HepG2 (cell line): ENCODE data around the gene JUND. TPM values are rescaled to one million over a fixed set of nuclear protein-coding genes. Genes with fewer than 3 reads are reported as not detected.

Experiments used
- BORCS8-MEF2B ChIP-seq: sonication (generic); formaldehyde crosslinking; IDR thresholded peaks from 2 replicates; pipeline ENCODE4 v1.8.0; 2022; ENCODE audit warnings: mild to moderate bottlenecking, missing genetic modification reagents
- DNMT1 ChIP-seq: sonication (generic); formaldehyde crosslinking; IDR thresholded peaks from 2 replicates; pipeline ENCODE4 v1.5.1; 2020; ENCODE audit warnings: mild to moderate bottlenecking, missing genetic modification reagents
- ELF1 ChIP-seq: sonication (generic); formaldehyde crosslinking; IDR thresholded peaks from 2 replicates; pipeline ENCODE4 v1.4.0; 2020; ENCODE audit warnings: missing genetic modification reagents
- EZH2 ChIP-seq: conservative IDR thresholded peaks from 2 replicates; pipeline ENCODE4 v1.6.1; 2012; ENCODE audit warnings: mild to moderate bottlenecking, low read depth, low read length, moderate library complexity
- IRX3 ChIP-seq: sonication (generic); formaldehyde crosslinking; IDR thresholded peaks from 2 replicates; pipeline ENCODE4 v1.8.1; 2023; ENCODE audit warnings: mild to moderate bottlenecking, low read depth, missing genetic modification reagents, borderline replicate concordance
- KLF16 ChIP-seq, 2 experiments: sonication (generic) in 1 of 2; formaldehyde crosslinking in 1 of 2; IDR thresholded peaks; 2 replicates each; pipeline versions ENCODE4 v1.6.1 to v1.8.0; 2016 to 2023; ENCODE audit warnings: missing genetic modification reagents in 2 of 2, missing compliant biosample characterization in 1 of 2
- KMT2B ChIP-seq: IDR thresholded peaks from 2 replicates; pipeline ENCODE4 v1.6.1; 2016; ENCODE audit warnings: missing genetic modification reagents, missing compliant biosample characterization
- LRRFIP1 ChIP-seq: sonication (generic); formaldehyde crosslinking; conservative IDR thresholded peaks from 2 replicates; pipeline ENCODE4 v1.4.0; 2020; ENCODE audit warnings: missing genetic modification reagents
- MBD4 ChIP-seq: IDR thresholded peaks from 2 replicates; pipeline ENCODE4 v1.6.1; 2012; ENCODE audit warnings: low read length, inconsistent platforms, borderline replicate concordance
- MED13 ChIP-seq: sonication (generic); formaldehyde crosslinking; IDR thresholded peaks from 2 replicates; pipeline ENCODE4 v1.5.0; 2020; ENCODE audit warnings: missing genetic modification reagents
- MTF1 ChIP-seq: sonication (generic); formaldehyde crosslinking; IDR thresholded peaks from 2 replicates; pipeline ENCODE4 v1.5.0; 2020; ENCODE audit warnings: missing genetic modification reagents
- NFKBIZ ChIP-seq: IDR thresholded peaks from 2 replicates; pipeline ENCODE4 v1.6.1; 2018; ENCODE audit warnings: missing genetic modification reagents, missing compliant biosample characterization
- NFYC ChIP-seq: IDR thresholded peaks from 2 replicates; pipeline ENCODE4 v1.6.1; 2016; ENCODE audit warnings: missing genetic modification reagents, missing compliant biosample characterization
- PRDM15 ChIP-seq: sonication (generic); formaldehyde crosslinking; IDR thresholded peaks from 2 replicates; pipeline ENCODE4 v1.4.0; 2020; ENCODE audit warnings: missing genetic modification reagents
- SMAD3 ChIP-seq: sonication (generic); formaldehyde crosslinking; IDR thresholded peaks from 2 replicates; pipeline ENCODE4 v1.4.0; 2020; ENCODE audit warnings: missing genetic modification reagents
- ZFP62 ChIP-seq: sonication (generic); formaldehyde crosslinking; IDR thresholded peaks from 2 replicates; pipeline ENCODE4 v1.4.0; 2020; ENCODE audit warnings: missing genetic modification reagents
- ZNF430 ChIP-seq: sonication (generic); formaldehyde crosslinking; IDR thresholded peaks from 2 replicates; pipeline ENCODE4 v1.9.0; 2021; ENCODE audit warnings: mild to moderate bottlenecking, missing genetic modification reagents
- ZNF451 ChIP-seq: sonication (generic); formaldehyde crosslinking; IDR thresholded peaks from 2 replicates; pipeline ENCODE4 v1.5.0; 2020; ENCODE audit warnings: mild to moderate bottlenecking, missing genetic modification reagents
- ZNF460 ChIP-seq: sonication (generic); formaldehyde crosslinking; IDR thresholded peaks from 2 replicates; pipeline ENCODE4 v1.5.1; 2020; ENCODE audit warnings: missing genetic modification reagents, mild to moderate bottlenecking, borderline replicate concordance
- ZNF672 ChIP-seq: sonication (generic); formaldehyde crosslinking; IDR thresholded peaks from 2 replicates; pipeline ENCODE4 v1.8.1; 2022; ENCODE audit warnings: missing genetic modification reagents
- ZNF839 ChIP-seq: sonication (generic); formaldehyde crosslinking; IDR thresholded peaks from 2 replicates; pipeline ENCODE4 v1.4.0; 2020; ENCODE audit warnings: missing genetic modification reagents, mild to moderate bottlenecking, borderline replicate concordance
- ZNF850 ChIP-seq: sonication (generic); formaldehyde crosslinking; conservative IDR thresholded peaks from 2 replicates; pipeline ENCODE4 v1.9.0; 2021; ENCODE audit warnings: mild to moderate bottlenecking, missing genetic modification reagents
- ZSCAN20 ChIP-seq: sonication (generic); formaldehyde crosslinking; IDR thresholded peaks from 2 replicates; pipeline ENCODE4 v1.4.0; 2020; ENCODE audit warnings: missing genetic modification reagents, mild to moderate bottlenecking, borderline replicate concordance
- polyA plus RNA-seq, 8 experiments: library from polyadenylated mRNA; depleted of rRNA in 3 of 8; stranded (reverse) in 7 of 8; unstranded in 1 of 8; fragments of >200 nt; fragmentation: Illumina TruSeq in 4 of 8; extraction: Trizol in 4 of 8; gene quantifications; 2 replicates each; pipeline versions ENCODE4 v1.2.1 to v1.2.3, GENCODE V29; 2011 to 2016; ENCODE audit warnings: low read depth in 4 of 8, missing spikeins in 1 of 8, mixed read lengths in 1 of 8; ENCODE audit not compliant: insufficient read depth in 1 of 8
- total RNA-seq, 5 experiments: library from RNA; depleted of rRNA; stranded (reverse); fragments of >200 nt; fragmentation: Illumina TruSeq; extraction: Trizol; gene quantifications; 2 replicates each; pipeline ENCODE4 v1.2.3, GENCODE V29; 2016; ENCODE audit warnings: low read depth in 1 of 5
- TF ChIP-seq, protein P1 (sequence below): sonication (generic); formaldehyde crosslinking; IDR thresholded peaks from 2 replicates; pipeline ENCODE4 v1.4.0; 2020; ENCODE audit warnings: mild to moderate bottlenecking, low read depth, missing genetic modification reagents
- TF ChIP-seq, protein P2 (sequence below): sonication (generic); formaldehyde crosslinking; IDR thresholded peaks from 2 replicates; pipeline ENCODE4 v1.5.0; 2020; ENCODE audit warnings: mild to moderate bottlenecking, missing genetic modification reagents

The JUND gene
- total and polyA plus RNA-seq, 2 of the 13 experiments (the other 11 are each of a cell fraction or from before 2014, with no cell fraction given) = 41.2 to 59.8 TPM

GRCh38 chr19:18274781-18275356, 6.6 kb downstream of the JUND start (continued):
- TF ChIP-seq NFYC (CRISPR knock-in tag) (no peak), MBD4 (no peak), ZNF839 (0 out of 2 replicates have a peak, but pooled peaks have one; percentile 58), MTF1 (no peak), ZSCAN20 (CRISPR knock-in tag) (peak; percentile 61; the same call in 1 of the 2 replicates), PRDM15 (CRISPR knock-in tag) (no peak), IRX3 (CRISPR knock-in tag) (no peak), MED13 (CRISPR knock-in tag) (no peak; the same call in 1 of the 2 replicates), ZNF451 (CRISPR knock-in tag) (no peak), NFKBIZ (CRISPR knock-in tag) (no peak), ZFP62 (CRISPR knock-in tag) (no peak), ZNF460 (CRISPR knock-in tag) (peak; percentile 61), LRRFIP1 (CRISPR knock-in tag) (no peak), KMT2B (CRISPR knock-in tag) (no peak), KLF16 (CRISPR knock-in tag; IDR thresholded peaks at IDR 0.05) (no peak), EZH2 (no peak), DNMT1 (CRISPR knock-in tag) (no peak), ZNF672 (CRISPR knock-in tag) (no peak), ELF1 (CRISPR knock-in tag) (no peak), ZNF850 (CRISPR knock-in tag) (no peak), SMAD3 (no peak), ZNF430 (CRISPR knock-in tag) (no peak), BORCS8-MEF2B (CRISPR knock-in tag) (no peak)
- TF ChIP-seq, protein P1, sequence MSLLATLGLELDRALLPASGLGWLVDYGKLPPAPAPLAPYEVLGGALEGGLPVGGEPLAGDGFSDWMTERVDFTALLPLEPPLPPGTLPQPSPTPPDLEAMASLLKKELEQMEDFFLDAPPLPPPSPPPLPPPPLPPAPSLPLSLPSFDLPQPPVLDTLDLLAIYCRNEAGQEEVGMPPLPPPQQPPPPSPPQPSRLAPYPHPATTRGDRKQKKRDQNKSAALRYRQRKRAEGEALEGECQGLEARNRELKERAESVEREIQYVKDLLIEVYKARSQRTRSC (CRISPR knock-in tag) = no peak
- TF ChIP-seq, protein P2, sequence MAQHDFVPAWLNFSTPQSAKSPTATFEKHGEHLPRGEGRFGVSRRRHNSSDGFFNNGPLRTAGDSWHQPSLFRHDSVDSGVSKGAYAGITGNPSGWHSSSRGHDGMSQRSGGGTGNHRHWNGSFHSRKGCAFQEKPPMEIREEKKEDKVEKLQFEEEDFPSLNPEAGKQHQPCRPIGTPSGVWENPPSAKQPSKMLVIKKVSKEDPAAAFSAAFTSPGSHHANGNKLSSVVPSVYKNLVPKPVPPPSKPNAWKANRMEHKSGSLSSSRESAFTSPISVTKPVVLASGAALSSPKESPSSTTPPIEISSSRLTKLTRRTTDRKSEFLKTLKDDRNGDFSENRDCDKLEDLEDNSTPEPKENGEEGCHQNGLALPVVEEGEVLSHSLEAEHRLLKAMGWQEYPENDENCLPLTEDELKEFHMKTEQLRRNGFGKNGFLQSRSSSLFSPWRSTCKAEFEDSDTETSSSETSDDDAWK (CRISPR knock-in tag) = no peak
